RWPE1 (cell line): Measurements from ENCODE around the gene EMX1.

Experiments
- CTCF ChIA-PET: fragments of 350-600 bp; sonication (Branson Sonifier 250); formaldehyde crosslinking; extraction: SDS; loops from one replicate; lab custom pipeline; 2021; lab: Yijun Ruan, JAX
- POLR2A ChIA-PET: fragments of 400-600 bp; formaldehyde crosslinking; extraction: SDS; loops from one replicate; lab custom pipeline; 2020; ENCODE audit warnings: antibody characterized with exemption; ENCODE audit not compliant: low non-redundant PET; lab: Yijun Ruan, JAX
- DNase-seq: peaks from one replicate; pipeline ENCODE4 v3.0.0; 2012; ENCODE audit warnings: low spot score
- H3K27ac ChIP-seq: fragments of 450-650 bp; 2 replicates; pipeline ENCODE4 v1.5.1; 2017
- CTCF ChIP-seq: fragments of 450-650 bp; conservative IDR thresholded peaks from 2 replicates; pipeline ENCODE4 v1.5.1; 2017; ENCODE audit warnings: low read depth, mild to moderate bottlenecking

EMX1 gene

GRCh38 chr2:72938455-72938854 lies 21.1 kb downstream of the EMX1 start:
- ChIA-PET POLR2A (no interaction called here), CTCF (interaction anchor here (0.5 to 2.1 kb wide), 2 partner anchors 45 to 67 kb away, joined by 7 to 10 read pairs; no protein-coding TSS in a partner anchor)
- DNase-seq = no peak
- H3K27ac ChIP-seq = no peak overlapping the region
- no peak for TF ChIP-seq CTCF

DNA sequence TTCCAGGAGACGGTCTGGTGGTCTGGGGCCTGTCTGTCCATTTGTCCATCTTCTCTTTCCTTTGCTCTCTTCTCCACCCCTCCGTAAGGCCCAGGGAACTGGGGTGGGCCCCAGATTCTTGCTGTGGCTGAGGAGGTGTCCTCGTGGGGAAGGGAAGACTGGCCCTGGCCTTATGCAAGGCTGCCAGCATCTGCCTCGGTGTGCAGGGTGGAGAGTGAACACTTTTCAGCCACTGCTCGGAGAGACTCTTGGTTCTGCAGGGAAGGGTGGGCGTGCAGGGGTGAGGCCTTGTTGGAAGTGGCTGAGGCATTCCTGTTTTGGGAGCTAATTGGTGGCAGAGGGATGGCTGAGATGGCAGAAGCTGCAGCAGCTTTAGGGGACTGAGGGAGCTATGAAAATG lies 23.0 kb downstream of the EMX1 start:
- no peak for DNase-seq
- POLR2A ChIA-PET = no interaction called here
- CTCF ChIA-PET = interaction anchor here (0.9 to 1.4 kb wide), 2 partner anchors 7 to 53 kb away, joined by 3 to 6 read pairs; partner anchors contain the start of gene SPR
- H3K27ac ChIP-seq = no peak overlapping the region
- TF ChIP-seq CTCF = no peak

GRCh38 chr2:72940786-72941185 lies 23.5 kb downstream of the EMX1 start:
- ChIA-PET POLR2A (no interaction called here), CTCF (interaction anchor here (1.4 kb wide), 1 partner anchor 53 kb away, joined by 6 read pairs; the partner anchor contains the start of gene SPR)
- TF ChIP-seq CTCF = no peak
- DNase-seq = no peak
- no peak overlapping the region for H3K27ac ChIP-seq

GRCh38 chr2:72942293-72942692 lies 25.0 kb downstream of the EMX1 start:
- POLR2A ChIA-PET = no interaction called here
- DNase-seq = no peak
- CTCF ChIA-PET = interaction anchor here (0.6 to 1.5 kb wide), 3 partner anchors 31 to 49 kb away, joined by 3 to 5 read pairs (median 4); no protein-coding TSS in a partner anchor
- no peak overlapping the region for H3K27ac ChIP-seq
- TF ChIP-seq CTCF = no peak

DNA sequence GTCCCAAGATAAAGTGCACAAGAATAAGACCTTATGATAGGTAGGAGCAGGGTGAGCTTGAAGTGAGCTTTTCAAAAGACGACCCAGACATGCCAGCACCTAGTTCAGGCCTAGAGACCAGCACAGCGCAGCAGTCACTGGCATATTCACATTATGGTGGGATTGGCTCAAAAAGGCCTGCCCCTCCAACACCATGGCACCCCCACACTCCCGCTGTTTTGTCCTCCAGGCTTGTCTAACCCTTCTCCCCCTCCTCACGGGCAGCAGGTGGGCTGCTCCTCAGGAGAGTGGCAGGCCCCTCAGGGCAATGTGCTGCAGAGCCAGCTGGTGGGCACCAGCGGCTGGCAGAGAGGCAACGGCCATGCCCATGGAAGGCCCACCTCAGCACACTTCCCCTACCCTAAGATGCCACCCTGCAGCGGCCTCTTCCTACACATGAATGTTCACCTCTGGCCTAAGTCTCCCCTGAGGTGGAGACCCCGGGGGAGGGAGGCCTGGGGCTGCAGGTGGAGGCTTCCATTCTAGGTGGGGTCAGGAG lies 25.6 kb downstream of the EMX1 start:
- CTCF ChIA-PET = interaction anchor here (0.6 to 1.5 kb wide), 2 partner anchors 31 to 49 kb away, joined by 4 to 5 read pairs; no protein-coding TSS in a partner anchor
- no peak for TF ChIP-seq CTCF
- POLR2A ChIA-PET = no interaction called here
- DNase-seq = no peak
- no peak overlapping the region for H3K27ac ChIP-seq

DNA sequence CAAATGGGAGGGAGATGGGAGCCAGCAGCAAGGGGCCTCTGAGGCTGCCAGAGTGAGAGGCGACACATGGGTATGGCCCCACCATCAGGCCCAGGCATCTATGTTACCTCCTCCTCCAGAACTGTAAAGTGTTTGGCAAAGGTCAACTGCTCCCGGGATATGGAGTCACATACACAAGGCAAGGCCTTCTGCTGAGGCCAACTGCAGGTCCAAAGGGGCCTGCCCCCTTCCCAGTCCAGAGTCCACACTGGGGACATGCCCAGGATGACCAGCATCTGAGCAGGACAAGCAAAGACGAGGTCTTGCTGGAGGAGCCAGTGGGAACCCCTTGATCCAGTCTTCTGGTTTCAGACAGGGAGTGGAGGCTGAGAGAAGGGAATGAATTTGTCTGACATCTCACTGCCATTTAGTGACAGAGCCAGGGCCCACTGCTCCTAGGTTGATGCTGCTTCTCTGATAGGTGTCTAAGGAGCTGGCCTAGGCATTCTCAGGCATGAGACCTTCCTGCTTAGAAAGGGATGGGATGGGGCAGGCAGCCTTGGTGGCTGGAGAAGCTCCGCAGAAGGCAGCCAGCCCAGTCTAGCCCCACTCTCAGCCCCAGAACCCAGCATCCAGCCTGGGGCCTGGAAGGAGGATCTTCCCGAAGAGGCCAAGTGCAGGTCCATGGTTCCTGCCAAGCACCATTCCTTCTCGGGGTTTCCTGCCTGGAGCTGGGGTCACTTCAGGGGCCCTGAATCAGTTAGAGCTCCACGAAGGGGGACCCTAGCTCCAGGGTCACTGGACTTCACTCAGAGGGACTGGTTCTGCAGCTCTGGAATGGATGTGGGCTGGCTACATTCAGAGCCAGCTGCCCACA lies 26.4 kb downstream of the EMX1 start:
- CTCF ChIA-PET = no interaction called here
- no peak for TF ChIP-seq CTCF
- POLR2A ChIA-PET = no interaction called here
- H3K27ac ChIP-seq = no peak overlapping the region
- no peak for DNase-seq
